HepG2 (cell line): ENCODE results near the gene FIBIN. TPM values are rescaled to one million over a fixed set of nuclear protein-coding genes. Genes with fewer than 3 reads are reported as not detected.

ENCODE experiments used
- ATAC-seq: fragments of 200-7000 bp; cut with Tn5 transposase; 3 replicates; pipeline ENCODE4 v1.9.1; 2020; ENCODE audit warnings: mild to moderate bottlenecking, moderate library complexity
- BruUV-seq: library from RNA; stranded (reverse); fragments of 400-500 nt; replicated peaks from 2 replicates; lab custom pipeline; 2021; lab: Mats Ljungman, UMichigan
- CTCF ChIA-PET: fragments of 300-600 bp; formaldehyde crosslinking; extraction: SDS; loops from one replicate; lab custom pipeline; 2021; ENCODE audit warnings: low total read pairs, inconsistent platforms, low intra/inter-chr PET ratio; lab: Yijun Ruan, JAX
- POLR2A ChIA-PET: fragments of 350-600 bp; sonication (Branson Sonifier 250); formaldehyde crosslinking; loops from one replicate; lab custom pipeline; 2020; ENCODE audit warnings: antibody characterized with exemption, inconsistent platforms; lab: Yijun Ruan, JAX
- DNase-seq: peaks from one replicate; pipeline ENCODE4 v3.0.0-alpha.2; 2015; ENCODE audit warnings: low spot score
- FAIRE-seq: peaks from 3 replicates; lab custom pipeline; 2011; peaks lifted over from hg19 to GRCh38; lab: Jason Lieb, UNC
- H2AFZ ChIP-seq: one replicate; pipeline ENCODE4 v1.6.1; 2011; ENCODE audit warnings: low read length, inconsistent platforms
- H3K27ac ChIP-seq: fragments of 300-600 bp; 3 replicates; pipeline ENCODE4 v1.8.0; 2011; ENCODE audit warnings: mixed run types, mild to moderate bottlenecking, mixed read lengths, low read length, inconsistent platforms; ENCODE audit not compliant: insufficient read depth; ENCODE audit errors: extremely low read length
- H3K27me3 ChIP-seq, 2 experiments: fragments of 200-600 bp in 1 of 2; 2 replicates in 1 of 2; 3 replicates in 1 of 2; pipeline versions ENCODE4 v1.6.0 to v1.8.0; 2011; ENCODE audit warnings: low read length in 2 of 2, mild to moderate bottlenecking in 2 of 2, moderate library complexity in 2 of 2, inconsistent platforms in 1 of 2; ENCODE audit not compliant: insufficient read depth in 2 of 2, control insufficient read depth in 1 of 2
- H3K36me3 ChIP-seq, 2 experiments: fragments of 200-600 bp in 1 of 2; replicated peaks in 1 of 2; 2 replicates in 1 of 2; 3 replicates in 1 of 2; pipeline versions ENCODE4 v1.5.1 to v1.8.0; 2011; ENCODE audit warnings: low read length in 2 of 2, inconsistent platforms in 1 of 2; ENCODE audit not compliant: insufficient read depth in 2 of 2, control insufficient read depth in 1 of 2
- H3K4me1 ChIP-seq: 2 replicates; pipeline ENCODE4 v1.5.1; 2012; ENCODE audit warnings: low read length, inconsistent platforms; ENCODE audit not compliant: insufficient read depth
- H3K4me2 ChIP-seq: 2 replicates; pipeline ENCODE4 v1.6.0; 2011; ENCODE audit warnings: low read depth, low read length, inconsistent platforms
- H3K4me3 ChIP-seq, 3 experiments: fragments of 200-600 bp in 1 of 3; sonication (generic), shearing (Covaris generic) in 1 of 3; replicated peaks in 1 of 3; 2 replicates each; pipeline ENCODE4 v1.5.1; 2011 to 2016; ENCODE audit warnings: low read length in 3 of 3, inconsistent platforms in 2 of 3, low read depth in 2 of 3, mild to moderate bottlenecking in 2 of 3, control low read depth in 1 of 3, mixed read lengths in 1 of 3; ENCODE audit not compliant: insufficient read depth in 1 of 3
- H3K79me2 ChIP-seq: one replicate; pipeline ENCODE4 v1.6.1; 2011; ENCODE audit warnings: low read length, inconsistent platforms; ENCODE audit not compliant: insufficient read depth
- H3K9ac ChIP-seq: 2 replicates; pipeline ENCODE4 v1.6.0; 2011; ENCODE audit warnings: mild to moderate bottlenecking, low read depth, low read length, inconsistent platforms; ENCODE audit not compliant: insufficient read depth
- H3K9me3 ChIP-seq: 2 replicates; pipeline ENCODE4 v1.5.1; 2012; ENCODE audit warnings: mild to moderate bottlenecking, low read length
- H4K20me1 ChIP-seq: 2 replicates; pipeline ENCODE4 v1.6.0; 2011; ENCODE audit warnings: inconsistent platforms, mild to moderate bottlenecking, low read length, moderate library complexity; ENCODE audit not compliant: insufficient read depth
- ATF6 ChIP-seq: sonication (generic); formaldehyde crosslinking; conservative IDR thresholded peaks from 2 replicates; pipeline ENCODE4 v1.4.0; 2020; ENCODE audit warnings: missing genetic modification reagents
- FOXP4 ChIP-seq: sonication (generic); formaldehyde crosslinking; IDR thresholded peaks from 2 replicates; pipeline ENCODE4 v1.4.0; 2020; ENCODE audit warnings: missing genetic modification reagents
- KDM1A ChIP-seq: IDR thresholded peaks from 2 replicates; pipeline ENCODE4 v1.6.1; 2016; ENCODE audit warnings: missing compliant biosample characterization
- PITX1 ChIP-seq: sonication (generic); formaldehyde crosslinking; IDR thresholded peaks from 2 replicates; pipeline ENCODE4 v1.5.1; 2020; ENCODE audit warnings: mild to moderate bottlenecking, missing genetic modification reagents
- SRF ChIP-seq: IDR thresholded peaks from 2 replicates; pipeline ENCODE4 v1.6.1; 2011; ENCODE audit warnings: mild to moderate bottlenecking, low read depth, low read length, moderate library complexity
- TOPORS ChIP-seq: sonication (generic); formaldehyde crosslinking; IDR thresholded peaks from 2 replicates; pipeline ENCODE4 v1.8.0; 2023; ENCODE audit warnings: mild to moderate bottlenecking, missing genetic modification reagents
- ZNF20 ChIP-seq: sonication (generic); formaldehyde crosslinking; IDR thresholded peaks from 2 replicates; pipeline ENCODE4 v1.4.0; 2020; ENCODE audit warnings: mild to moderate bottlenecking, moderate library complexity, missing genetic modification reagents
- ZNF432 ChIP-seq: sonication (generic); formaldehyde crosslinking; IDR thresholded peaks from 2 replicates; pipeline ENCODE4 v1.5.0; 2020; ENCODE audit warnings: missing genetic modification reagents, mild to moderate bottlenecking, borderline replicate concordance
- WGBS: methylation state at CpG from one replicate; pipeline ENCODE4 v1.1.6; 2017; ENCODE audit warnings: low lambda C conversion rate; 5-methylcytosine and 5-hydroxymethylcytosine counted together
- in situ Hi-C: cut with HindIII; loops from 2 replicates; pipeline ENCODE4 v1.10.0; 2017; ENCODE audit warnings: low pct_unique_long_range_greater_than_20kb; ENCODE audit not compliant: extremely low pct_ligation_motif_present
- intact Hi-C: fragments of 100-400 bp; cut with micrococcal nuclease; formaldehyde crosslinking; loops from one replicate; pipeline ENCODE4 v1.10.0; 2022; ENCODE audit not compliant: unreplicated experiment
- polyA plus RNA-seq, 8 experiments: library from polyadenylated mRNA; depleted of rRNA in 3 of 8; stranded (reverse) in 7 of 8; unstranded in 1 of 8; fragments of >200 nt; fragmentation: Illumina TruSeq in 4 of 8; extraction: Trizol in 4 of 8; gene quantifications; 2 replicates each; pipeline versions ENCODE4 v1.2.1 to v1.2.3, GENCODE V29; 2011 to 2016; ENCODE audit warnings: low read depth in 4 of 8, missing spikeins in 1 of 8, mixed read lengths in 1 of 8; ENCODE audit not compliant: insufficient read depth in 1 of 8
- total RNA-seq, 5 experiments: library from RNA; depleted of rRNA; stranded (reverse); fragments of >200 nt; fragmentation: Illumina TruSeq; extraction: Trizol; gene quantifications; 2 replicates each; pipeline ENCODE4 v1.2.3, GENCODE V29; 2016; ENCODE audit warnings: low read depth in 1 of 5

FIBIN gene
- total and polyA plus RNA-seq, 2 of the 13 experiments (the other 11 are each of a cell fraction or from before 2014, with no cell fraction given): not detected

GRCh38 chr11:26946257-26946716 lies 47.6 kb upstream of the FIBIN start:
- CTCF ChIA-PET: no interaction called here
- POLR2A ChIA-PET: no interaction called here
- Histone ChIP-seq H3K4me3 (no peak overlapping the region), H3K27me3 (no peaks in the 10 kb centered on the region), H3K36me3 (no peaks in the 10 kb centered on the region), H4K20me1 (no peaks in the 10 kb centered on the region), H2AFZ (no peak overlapping the region), H3K79me2 (no peaks in the 10 kb centered on the region), H3K9ac (no peak overlapping the region), H3K4me2 (no peak overlapping the region), H3K4me1 (no peaks in the 10 kb centered on the region), H3K9me3 (no peaks in the 10 kb centered on the region), H3K27ac (no peak overlapping the region)
- no TSS peak for BruUV-seq
- no peak for FAIRE-seq
- DNase-seq: no peak
- 3% methylated on average over 2 of the region's 2 CpGs for WGBS
- TF ChIP-seq SRF (no peak), ATF6 (CRISPR knock-in tag) (no peak), KDM1A (CRISPR knock-in tag) (no peak), TOPORS (CRISPR knock-in tag) (no peak), PITX1 (CRISPR knock-in tag) (no peak), FOXP4 (CRISPR knock-in tag) (no peak), ZNF20 (no peak), ZNF432 (CRISPR knock-in tag) (no peak)
- ATAC-seq: no peak
- intact Hi-C loops: no loop called here
- in situ Hi-C loops: no loop called here
